Suppressor macrophage treated with lipopolysaccharide for 4 hours (primary cell): ENCODE data around the gene NAA80.
"Not testable (repeated sequence)": the region's sequence is repeated elsewhere in the genome, so short reads cannot be mapped to it uniquely, and the experiment has no call there.

Experiments used
- DNase-seq: peaks from one replicate; pipeline ENCODE4 v3.0.0-alpha.2; 2020

The NAA80 gene

GRCh38 chr3:50288387-50289007, 10.7 kb downstream of the NAA80 start:
- no peak for DNase-seq

- no peak for DNase-seq
These were observed 11.9 kb downstream of the NAA80 start for GRCh38 chr3:50287262-50287661.

GRCh38 chr3:50286322-50287227, 12.6 kb downstream of the NAA80 start:
- no peak for DNase-seq

- DNase-seq = not testable (repeated sequence)
These were observed 15.1 kb downstream of the NAA80 start for GRCh38 chr3:50284121-50284520.

GRCh38 chr3:50279255-50280016, 19.8 kb downstream of the NAA80 start:
- DNase-seq = no peak

GRCh38 chr3:50278880-50279224, 20.4 kb downstream of the NAA80 start, which contains the start of gene LSMEM2:
Gene LSMEM2 (plus strand): TSS chr3:50279087. CDS start chr3:50279114, 27 bp downstream.
- no peak for DNase-seq

- no peak for DNase-seq
These were observed 20.9 kb downstream of the NAA80 start for GRCh38 chr3:50278123-50278879.

GRCh38 chr3:50276762-50277101, 22.5 kb downstream of the NAA80 start:
- DNase-seq = no peak

GRCh38 chr3:50275996-50276761, 23.0 kb downstream of the NAA80 start:
- DNase-seq = no peak

- no peak for DNase-seq
These were observed 23.8 kb downstream of the NAA80 start for GRCh38 chr3:50275141-50275995.

- peak; percentile 49 for DNase-seq
These were observed 24.7 kb downstream of the NAA80 start for GRCh38 chr3:50274371-50275104.

- DNase-seq = no peak
These were observed 25.5 kb downstream of the NAA80 start for GRCh38 chr3:50273689-50274065.

- peak; percentile 92 for DNase-seq
These were observed 26.1 kb downstream of the NAA80 start for GRCh38 chr3:50272911-50273688.

GRCh38 chr3:50272538-50272910, 26.7 kb downstream of the NAA80 start:
- not testable (repeated sequence) for DNase-seq

- DNase-seq = no peak
These were observed 27.8 kb downstream of the NAA80 start for GRCh38 chr3:50271314-50271936.

- no peak for DNase-seq
These were observed 28.6 kb downstream of the NAA80 start for GRCh38 chr3:50270422-50271224.

- no peak for DNase-seq
These were observed 29.2 kb downstream of the NAA80 start for GRCh38 chr3:50269977-50270413.

GRCh38 chr3:50269460-50269859, 29.7 kb downstream of the NAA80 start:
- DNase-seq = no peak
